GM18907 (cell line): ENCODE data around the gene GABRB1.
"Not testable (repeated sequence)": the region's sequence is repeated elsewhere in the genome, so short reads cannot be mapped to it uniquely, and the experiment has no call there.

Experiments
- ATAC-seq: cut with Tn5 transposase; IDR thresholded peaks from one replicate; pipeline ENCODE4 v1.9.1; 2021; ENCODE audit warnings: mild to moderate bottlenecking, moderate library complexity; ENCODE audit not compliant: unreplicated experiment

The GABRB1 gene

DNA sequence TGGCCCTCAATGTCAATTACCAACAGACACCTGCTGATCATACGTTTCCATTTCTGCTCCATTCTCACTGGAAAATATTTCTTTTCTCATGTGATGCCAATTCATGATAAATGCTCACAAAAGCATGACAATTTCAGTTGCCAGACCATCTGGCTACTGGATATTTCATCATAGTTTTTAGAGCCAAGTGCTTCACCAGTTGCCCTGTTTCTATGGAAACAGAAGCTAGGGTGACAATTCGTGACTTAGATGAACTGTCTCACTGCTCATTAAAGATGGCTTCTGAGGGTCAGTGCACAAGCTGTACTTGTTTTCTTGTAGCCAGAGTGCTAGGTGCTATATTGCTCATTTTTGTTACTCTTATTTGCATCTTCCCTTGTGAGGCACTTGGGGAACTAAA is 247.3 kb downstream of the GABRB1 start:
- no peak for ATAC-seq

DNA sequence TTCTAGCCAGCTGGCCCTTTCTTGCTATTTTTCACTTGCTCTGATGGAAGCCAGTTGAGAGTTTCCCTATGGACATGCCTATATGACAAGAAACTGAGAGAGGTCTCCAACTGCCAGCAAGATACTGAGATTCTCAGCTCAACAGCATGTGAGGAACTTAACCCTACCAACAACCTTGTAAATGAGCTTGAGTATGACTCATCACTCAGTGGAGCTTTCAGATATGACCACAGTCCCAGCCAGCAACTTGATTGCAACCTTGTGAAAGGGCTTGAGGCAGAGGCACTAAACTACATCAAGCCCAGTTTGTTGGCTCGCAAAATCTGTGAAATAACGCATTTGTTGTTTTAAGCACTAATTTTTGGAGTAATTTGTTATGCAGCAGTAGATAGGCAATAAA is 256.4 kb downstream of the GABRB1 start:
- peak; percentile 90 for ATAC-seq

DNA sequence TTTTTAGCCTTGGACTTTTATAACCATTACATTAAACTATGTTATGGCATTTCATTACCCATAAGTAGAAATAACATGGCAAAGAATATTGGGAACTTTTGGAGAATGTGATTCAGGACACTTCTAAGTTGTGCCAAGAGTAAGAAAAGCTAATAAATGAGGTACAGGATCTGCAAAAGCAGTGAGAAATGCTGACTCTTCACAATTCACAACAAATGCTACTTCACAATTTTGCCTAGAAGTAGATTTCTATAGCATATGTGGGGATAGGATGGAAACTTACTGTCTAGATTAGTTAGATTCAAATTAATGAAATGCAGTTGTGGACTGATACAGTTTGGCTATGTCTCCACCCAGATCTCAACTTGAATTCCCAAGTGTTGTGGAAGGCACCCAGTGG is 258.4 kb downstream of the GABRB1 start:
- no peak for ATAC-seq

DNA sequence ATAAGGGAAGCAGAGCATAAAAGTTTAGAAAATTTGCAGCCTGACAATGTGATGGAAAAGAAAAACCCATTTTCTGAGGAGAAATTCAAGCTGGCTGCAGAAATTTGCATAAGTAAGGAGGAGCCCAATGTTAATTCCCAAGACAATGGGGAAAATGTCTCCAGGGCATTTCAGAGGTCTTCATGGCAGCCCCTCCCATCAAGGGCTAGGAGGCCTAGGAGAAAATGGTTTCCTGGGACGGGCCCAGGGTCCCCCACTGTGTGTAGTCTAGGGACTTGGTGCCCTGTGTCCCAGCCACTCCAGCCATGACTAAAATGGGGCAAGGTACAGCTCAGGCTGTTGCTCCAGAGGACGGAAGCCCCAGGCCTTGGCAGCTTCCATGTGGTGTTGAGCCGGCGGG is 259.5 kb downstream of the GABRB1 start:
- not testable (repeated sequence) for ATAC-seq

GRCh38 chr4:47309165-47309564 is 277.8 kb downstream of the GABRB1 start:
- ATAC-seq: no peak

- ATAC-seq: no peak
Measured at GRCh38 chr4:47312170-47312569, 280.8 kb downstream of the GABRB1 start.

DNA sequence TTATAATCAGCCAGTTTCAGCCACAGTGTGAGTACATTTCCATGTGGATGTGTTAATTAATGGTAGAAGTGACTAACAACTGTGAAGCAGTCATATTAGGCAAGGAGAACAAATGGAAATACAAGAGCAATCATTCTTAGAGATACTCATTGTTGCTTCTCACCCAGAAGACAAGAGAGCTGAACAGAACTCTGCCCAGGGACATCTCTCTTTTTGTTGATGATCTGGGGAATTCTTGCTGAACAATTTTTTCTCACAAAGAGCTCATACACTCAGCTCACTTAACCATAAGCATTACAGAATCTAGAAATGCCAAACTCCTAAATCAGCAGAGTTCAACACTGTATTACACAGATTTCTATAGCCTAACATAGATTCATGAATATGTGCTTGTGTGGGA is 282.0 kb downstream of the GABRB1 start:
- ATAC-seq: no peak

DNA sequence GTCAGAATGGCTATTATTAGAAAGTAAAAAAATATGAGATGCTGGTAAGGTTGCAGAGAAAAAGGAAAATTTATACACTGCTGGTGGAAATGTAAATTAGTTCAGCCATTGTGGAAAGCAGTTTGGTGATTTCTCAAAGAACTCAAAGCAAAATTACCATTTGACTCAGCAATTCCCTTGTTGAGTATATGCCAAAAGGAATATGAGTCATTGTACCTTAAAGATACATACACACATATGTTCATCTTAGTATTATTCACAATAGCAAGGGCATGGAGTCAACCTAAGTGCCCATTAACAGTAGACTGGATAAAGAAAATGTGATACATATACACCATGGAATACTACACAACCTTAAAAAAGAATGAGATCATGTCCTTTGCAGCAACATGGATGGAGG is 284.0 kb downstream of the GABRB1 start:
- ATAC-seq: peak; percentile 87

- no peak for ATAC-seq
Measured at GRCh38 chr4:47326025-47326424, 294.7 kb downstream of the GABRB1 start.

- ATAC-seq: no peak
Measured at GRCh38 chr4:47330866-47331265, 299.5 kb downstream of the GABRB1 start.

- no peak for ATAC-seq
Measured at GRCh38 chr4:47334652-47335051, 303.3 kb downstream of the GABRB1 start.

- ATAC-seq: no peak
Measured at GRCh38 chr4:47337893-47338292, 306.5 kb downstream of the GABRB1 start.

GRCh38 chr4:47340914-47341313 is 309.5 kb downstream of the GABRB1 start:
- no peak for ATAC-seq

GRCh38 chr4:47342796-47343195 is 311.4 kb downstream of the GABRB1 start:
- ATAC-seq: no peak

DNA sequence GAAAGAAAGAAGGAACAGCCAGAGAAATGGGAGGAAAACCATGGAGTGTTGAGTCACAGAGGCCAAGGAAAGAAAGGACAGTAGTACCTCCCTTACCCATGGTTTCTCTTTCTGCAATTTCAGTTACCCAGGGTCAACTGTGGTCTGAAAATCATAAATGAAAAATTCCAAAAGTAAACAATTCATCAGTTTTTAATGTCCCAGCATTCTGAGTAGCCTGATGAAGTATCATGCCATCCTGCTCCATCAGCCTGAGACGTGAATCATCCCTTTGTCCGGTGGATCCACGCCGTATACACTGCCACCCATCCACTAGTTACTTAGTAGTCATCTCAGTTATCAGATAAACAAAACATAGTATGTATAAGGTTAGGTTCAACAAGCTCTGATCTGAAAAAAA is 318.0 kb downstream of the GABRB1 start:
- no peak for ATAC-seq

- ATAC-seq: no peak
Measured at GRCh38 chr4:47355568-47355967, 324.2 kb downstream of the GABRB1 start.

- no peak for ATAC-seq
Measured at GRCh38 chr4:47359891-47360290, 328.5 kb downstream of the GABRB1 start.

DNA sequence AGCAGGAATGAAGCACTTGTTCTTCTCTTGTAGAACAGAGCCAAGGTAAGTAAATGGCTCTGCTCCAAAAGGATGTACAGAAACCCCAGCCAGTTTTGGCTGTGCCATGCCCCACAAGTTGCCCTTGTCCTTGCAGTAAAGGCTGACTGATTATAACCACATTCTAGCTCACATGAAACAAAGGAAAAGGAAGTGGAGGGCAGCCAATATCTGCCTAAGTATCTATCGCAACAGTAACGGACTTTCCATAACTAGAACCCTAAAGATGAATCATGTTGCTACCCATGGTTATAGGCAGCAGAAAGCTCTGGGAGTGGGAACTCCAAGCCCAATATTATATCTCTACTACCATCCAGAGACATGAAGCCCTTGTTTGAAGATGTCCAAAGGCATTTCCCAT is 336.4 kb downstream of the GABRB1 start:
- ATAC-seq: no peak

- ATAC-seq: no peak
Measured at GRCh38 chr4:47368211-47368610, 336.8 kb downstream of the GABRB1 start.

DNA sequence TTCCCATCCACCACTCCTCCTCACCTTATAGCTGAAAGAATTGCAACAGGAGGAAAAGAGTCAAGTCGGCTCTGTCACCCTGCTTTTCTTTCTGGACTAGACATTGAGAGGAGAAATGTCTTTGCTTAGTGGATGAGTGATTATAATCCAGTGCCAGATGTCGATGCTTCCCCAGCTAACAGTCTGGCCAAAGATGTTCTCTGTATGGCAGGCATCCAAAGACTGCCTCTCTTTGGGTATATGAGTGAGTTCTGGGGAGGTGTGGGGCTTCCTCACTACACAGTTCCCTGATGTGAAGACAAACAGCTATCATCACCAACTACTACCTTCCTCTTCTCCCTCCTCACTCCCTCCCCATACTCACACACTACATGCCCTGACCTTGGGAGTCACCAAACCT is 341.2 kb downstream of the GABRB1 start:
- ATAC-seq: no peak

GRCh38 chr4:47373174-47373573 is 341.8 kb downstream of the GABRB1 start:
- no peak for ATAC-seq

GRCh38 chr4:47373709-47374108 is 342.3 kb downstream of the GABRB1 start:
- ATAC-seq: no peak

DNA sequence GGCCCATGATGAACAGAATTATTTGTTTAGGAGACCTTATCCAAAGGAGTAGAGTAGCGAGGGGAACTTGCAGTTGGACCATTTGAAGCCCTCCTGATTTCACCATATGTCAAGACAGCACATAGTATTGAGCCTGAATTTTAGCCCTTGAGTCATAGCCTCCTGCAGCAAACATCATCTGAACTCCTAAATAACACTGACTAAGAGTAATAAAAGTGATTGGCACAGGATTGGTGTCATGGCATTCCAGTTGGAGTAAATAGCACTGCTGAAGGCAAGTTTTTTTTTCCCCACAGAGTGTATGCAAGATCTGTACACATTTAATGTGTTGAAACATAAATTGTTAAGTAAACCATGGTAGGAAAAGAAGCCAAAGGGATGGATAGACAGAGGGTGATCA is 343.1 kb downstream of the GABRB1 start:
- ATAC-seq: no peak

DNA sequence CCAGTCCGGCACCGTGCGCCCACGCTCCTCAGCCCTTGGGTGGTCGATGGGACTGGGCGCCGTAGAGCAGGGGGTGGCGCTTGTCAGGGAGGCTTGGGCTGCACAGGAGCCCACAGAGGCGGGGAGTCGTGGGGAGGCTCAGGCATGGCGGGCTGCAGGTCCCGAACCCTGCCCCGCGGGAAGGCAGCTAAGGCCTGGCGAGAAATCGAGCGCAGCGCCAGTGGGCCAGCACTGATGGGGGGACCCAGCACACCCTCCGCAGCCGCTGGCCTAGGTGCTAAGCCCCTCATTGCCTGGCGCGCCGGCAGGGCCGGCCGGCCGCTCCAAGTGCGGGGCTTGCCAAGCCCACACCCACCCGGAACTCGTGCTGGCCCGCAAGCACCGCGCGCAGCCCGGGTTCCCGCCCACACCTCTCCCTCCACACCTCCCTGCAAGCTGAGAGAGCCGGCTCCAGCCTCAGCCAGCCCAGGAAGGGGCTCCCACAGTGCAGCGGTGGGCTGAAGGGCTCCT is 346.7 kb downstream of the GABRB1 start:
- not testable (repeated sequence) for ATAC-seq
